NCI-H226 (cell line): ENCODE data around the gene CBX4.

Source experiments
- DNase-seq: peaks from one replicate; pipeline ENCODE4 v3.0.0-alpha.2; 2015

CBX4 gene

GRCh38 chr17:79798299-79799173, 40.7 kb downstream of the CBX4 start:
- DNase-seq: no peak

- no peak for DNase-seq
Observed at GRCh38 chr17:79797492-79798298, 41.5 kb downstream of the CBX4 start.

GRCh38 chr17:79796763-79797491, 42.3 kb downstream of the CBX4 start, which contains the start of gene CBX8:
Gene CBX8, minus strand, starts transcription at chr17:79797077. Its CDS starts 79 bp downstream, at chr17:79796998.
- peak; percentile 98 for DNase-seq

GRCh38 chr17:79796444-79796762, 42.8 kb downstream of the CBX4 start:
- no peak for DNase-seq

- no peak for DNase-seq
Observed at GRCh38 chr17:79795795-79796443, 43.3 kb downstream of the CBX4 start.

GRCh38 chr17:79794659-79795511, 44.4 kb downstream of the CBX4 start:
- DNase-seq: no peak

- DNase-seq: peak; percentile 76
Observed at GRCh38 chr17:79793924-79794304, 45.3 kb downstream of the CBX4 start.

GRCh38 chr17:79792984-79793923, 46.0 kb downstream of the CBX4 start:
- DNase-seq: peak; percentile 91

GRCh38 chr17:79792341-79792871, 46.8 kb downstream of the CBX4 start:
- no peak for DNase-seq

- DNase-seq: no peak
Observed at GRCh38 chr17:79791735-79792161, 47.5 kb downstream of the CBX4 start.

- no peak for DNase-seq
Observed at GRCh38 chr17:79790805-79791734, 48.2 kb downstream of the CBX4 start.

GRCh38 chr17:79789943-79790804, 49.1 kb downstream of the CBX4 start:
- no peak for DNase-seq

GRCh38 chr17:79788989-79789942, 50.0 kb downstream of the CBX4 start:
- no peak for DNase-seq

GRCh38 chr17:79788455-79788854, 50.8 kb downstream of the CBX4 start:
- no peak for DNase-seq

- no peak for DNase-seq
Observed at GRCh38 chr17:79786930-79787643, 52.2 kb downstream of the CBX4 start.
